Suprapubic skin (tissue), 4 donors: ENCODE data around the gene ETV5.

Source experiments
- CTCF ChIP-seq, 2 donors: fragments of 200-600 bp in 1 of 2; fragments of 450-650 bp in 1 of 2; sonication (generic) in 1 of 2; IDR thresholded peaks; one replicate each; pipeline ENCODE4 v1.5.1; 2016 to 2019; ENCODE audit warnings: antibody characterized with exemption in 2 of 2, mild to moderate bottlenecking in 1 of 2, moderate library complexity in 1 of 2
- EP300 ChIP-seq: sonication (generic); formaldehyde crosslinking; IDR thresholded peaks from one replicate; pipeline ENCODE4 v1.6.1; 2017; ENCODE audit warnings: antibody characterized with exemption
- POLR2AphosphoS5 ChIP-seq, 3 donors: sonication (generic); formaldehyde crosslinking; IDR thresholded peaks; one replicate each; pipeline ENCODE4 v1.6.1; 2017; ENCODE audit warnings: antibody characterized with exemption in 3 of 3

DNA sequence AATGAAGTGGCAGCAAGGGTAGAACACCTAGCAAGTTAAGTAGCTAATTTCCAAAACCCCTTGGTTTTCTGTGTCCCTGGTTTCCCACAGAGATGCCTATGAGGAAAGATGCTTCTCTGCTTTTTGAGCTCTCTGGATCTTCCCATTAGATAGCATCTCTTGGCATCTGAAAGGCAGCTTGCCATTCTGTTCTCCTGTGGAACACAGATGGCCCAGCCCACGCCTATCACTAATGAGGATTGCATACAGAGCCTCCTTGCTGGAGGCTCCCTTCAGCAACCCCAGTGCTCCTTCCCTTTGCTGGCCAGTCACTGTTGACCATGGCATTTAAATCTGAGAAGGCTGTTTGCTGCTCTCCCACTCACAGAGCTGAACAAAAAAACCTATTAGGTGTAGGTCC, 34.4 kb upstream of the ETV5 start:
- TF ChIP-seq POLR2AphosphoS5 (IDR thresholded peaks at IDR 0.05) = no peak
- TF ChIP-seq CTCF (IDR thresholded peaks at IDR 0.05) = no peak
- TF ChIP-seq EP300 = no peak
